Left hindlimb (tissue), 1 donor: ENCODE measurements around the gene TLE3.

Experiments used
- DNase-seq: peaks from one replicate; pipeline ENCODE4 v3.0.0-alpha.2; 2018

The TLE3 gene

DNA sequence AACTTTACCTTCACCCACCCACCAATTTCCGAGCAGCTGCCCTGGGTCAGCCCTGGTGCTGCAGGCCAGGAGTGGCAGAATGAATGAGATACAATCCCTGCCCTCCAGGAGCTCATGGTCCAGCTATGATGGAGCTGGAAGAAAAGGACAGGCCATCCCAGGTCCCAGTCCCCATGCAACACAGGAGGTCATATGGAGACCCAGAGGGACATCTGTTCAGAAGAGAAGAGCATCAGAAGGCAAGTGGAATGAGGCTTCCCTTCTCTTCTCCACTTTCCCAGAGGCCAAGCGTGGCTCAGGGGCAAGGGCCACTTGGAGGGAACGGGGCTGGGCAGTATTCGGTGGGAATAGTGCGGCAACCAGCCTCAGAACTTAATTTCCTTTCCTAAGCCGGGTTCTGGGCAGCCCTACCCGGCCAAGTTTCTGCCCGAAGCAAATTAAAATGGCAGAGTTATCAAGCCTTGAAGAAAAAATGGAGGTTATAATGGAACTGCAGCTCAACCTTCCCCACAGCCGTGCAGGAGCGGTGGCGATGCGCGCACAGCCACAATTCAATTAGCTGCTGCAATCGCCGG lies 35.9 kb downstream of the TLE3 start:
- DNase-seq: no peak

DNA sequence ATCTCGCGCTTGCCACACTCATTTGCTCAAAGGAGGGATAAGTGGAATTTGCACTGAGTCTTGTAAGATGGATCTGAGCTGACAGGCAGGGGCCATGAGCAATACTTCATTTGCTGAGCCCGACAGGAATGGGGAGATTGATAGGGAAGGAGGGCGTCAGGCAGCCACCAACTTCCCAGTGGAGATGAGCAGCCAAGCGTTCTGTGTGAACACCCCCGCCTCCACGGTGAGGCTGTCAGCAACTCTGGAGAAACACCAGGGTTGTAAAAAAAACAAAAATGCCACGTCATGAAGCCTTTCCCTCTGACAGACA lies 36.8 kb downstream of the TLE3 start:
- DNase-seq: no peak

GRCh38 chr15:70060214-70060992 lies 37.3 kb downstream of the TLE3 start:
- no peak for DNase-seq

DNA sequence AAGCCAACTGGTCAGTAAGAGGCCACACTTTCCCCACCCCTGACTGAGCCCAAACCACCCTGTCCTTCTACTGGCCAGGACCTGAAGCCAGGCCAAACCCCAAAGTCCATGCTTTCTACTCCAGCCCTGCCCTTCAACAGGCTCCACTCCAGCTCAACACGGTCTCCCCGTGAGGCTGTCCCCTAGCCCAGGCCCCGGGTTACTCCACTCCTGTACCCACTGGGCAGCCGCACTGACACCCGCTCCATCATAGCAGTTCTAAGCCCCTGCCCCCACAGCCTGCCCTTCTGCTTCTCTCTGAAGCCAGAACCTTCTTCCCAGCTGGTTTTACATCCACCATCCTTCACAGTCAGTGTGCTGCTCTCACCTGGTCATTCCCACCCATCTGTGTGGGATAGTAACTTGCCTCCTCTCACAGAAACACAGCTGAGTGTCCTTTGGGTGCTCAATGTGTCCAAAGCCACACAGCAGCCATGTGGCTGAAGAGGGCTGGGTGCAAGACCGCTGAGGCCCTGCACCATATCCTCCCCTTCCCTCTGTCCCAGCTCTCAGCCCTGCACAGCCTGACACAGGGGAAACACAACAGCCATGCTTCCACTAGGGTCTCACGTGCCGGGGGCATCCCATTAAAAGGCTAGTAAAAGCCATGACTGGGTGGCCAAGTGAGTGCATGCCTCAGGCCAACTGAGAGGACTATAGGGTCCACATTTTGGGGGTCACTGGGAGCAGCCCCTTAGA lies 38.1 kb downstream of the TLE3 start:
- no peak for DNase-seq

DNA sequence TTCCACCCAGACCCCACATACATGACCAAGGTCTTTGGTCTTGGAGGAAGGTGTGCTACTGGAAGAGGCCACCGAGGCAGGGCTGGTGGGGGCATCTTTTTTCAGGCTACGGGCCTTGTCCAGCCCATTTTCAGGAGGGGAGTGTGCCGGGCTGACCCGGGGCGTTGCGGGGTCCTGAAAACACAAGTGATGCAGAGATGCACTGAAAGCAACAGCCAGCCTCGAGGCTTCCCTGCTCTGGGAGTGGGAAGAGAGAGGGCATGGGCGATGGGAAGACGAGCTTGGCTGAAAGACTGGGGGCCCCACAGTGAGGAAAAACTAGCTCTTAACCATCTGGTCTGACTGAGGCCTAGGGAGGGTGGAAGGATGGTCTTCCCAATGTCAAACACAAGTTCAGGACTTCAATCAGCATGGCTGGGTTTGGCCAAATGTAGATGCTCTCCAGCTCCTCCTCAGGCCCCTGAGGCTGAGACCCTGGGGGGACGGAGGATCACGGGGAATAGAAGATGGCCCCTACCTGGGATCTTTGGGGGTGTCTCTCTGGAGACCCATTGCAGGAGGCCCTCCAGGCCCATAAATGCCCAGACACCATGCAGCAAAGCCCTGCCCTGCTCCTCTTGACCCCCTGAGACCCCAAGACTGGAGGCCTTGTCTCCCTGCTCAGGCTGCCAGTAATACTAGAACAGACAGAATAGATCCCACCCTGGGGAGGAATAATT lies 38.9 kb downstream of the TLE3 start:
- no peak for DNase-seq

DNA sequence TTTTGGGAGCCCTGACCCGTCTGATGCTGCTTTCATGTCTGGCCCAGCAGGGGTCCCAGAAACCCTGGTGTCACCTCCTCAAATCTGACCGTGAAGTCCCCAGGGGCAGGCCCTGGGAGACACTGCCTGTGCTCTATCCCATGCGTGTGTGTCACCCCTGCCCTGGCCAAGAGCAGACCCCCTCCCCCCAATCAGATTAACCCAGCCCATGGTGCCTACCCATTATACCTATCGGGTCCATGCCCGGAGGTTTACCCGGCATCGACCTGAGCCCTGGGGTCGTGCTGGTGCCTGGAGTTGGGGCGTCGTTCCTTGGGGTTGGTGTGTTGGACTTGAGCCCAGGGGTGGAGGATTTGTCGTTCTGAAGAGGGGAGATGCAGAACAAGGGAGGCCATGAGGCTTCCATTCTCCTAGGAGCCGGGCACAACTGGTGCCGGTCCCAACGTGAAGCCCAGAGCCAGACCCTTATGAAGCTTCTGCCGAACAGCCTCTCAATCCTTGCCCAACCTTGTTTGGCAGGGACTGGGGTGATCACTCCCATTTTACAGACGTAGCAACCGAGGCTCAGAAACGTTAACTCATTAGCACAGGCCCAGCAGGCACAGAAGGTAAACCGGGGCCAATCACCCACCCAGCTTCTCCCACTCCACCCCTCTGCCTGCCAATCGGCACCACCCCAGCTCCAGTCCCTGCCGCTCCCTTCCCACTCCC lies 39.6 kb downstream of the TLE3 start:
- no peak for DNase-seq

- DNase-seq: no peak
These were observed 41.5 kb downstream of the TLE3 start for GRCh38 chr15:70056091-70056680.

DNA sequence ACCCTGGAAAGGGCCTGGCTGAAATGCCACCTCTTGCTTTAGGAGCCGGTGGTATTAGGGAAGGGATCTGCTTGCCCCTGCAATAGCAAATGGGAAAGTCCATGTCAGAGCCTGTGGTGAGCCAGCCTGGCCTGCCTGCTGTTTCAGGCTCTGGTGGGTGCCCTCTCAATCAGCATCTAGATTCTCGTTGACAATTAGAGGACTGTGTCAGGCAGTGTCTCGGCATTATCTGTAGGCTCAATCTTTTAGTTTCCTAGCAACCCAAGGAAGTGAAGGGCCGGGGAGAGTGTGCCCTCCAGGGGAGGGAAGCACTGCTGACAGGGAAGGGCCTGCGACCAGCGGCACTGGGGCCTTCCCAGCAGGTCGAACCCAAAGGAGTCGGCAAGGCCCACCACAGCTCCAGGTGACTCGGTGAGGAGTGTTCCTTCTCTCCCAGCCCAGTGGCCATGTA lies 42.1 kb downstream of the TLE3 start:
- DNase-seq: no peak

- peak; percentile 29 for DNase-seq
These were observed 42.8 kb downstream of the TLE3 start for GRCh38 chr15:70054884-70055387.

GRCh38 chr15:70054366-70054765 lies 43.4 kb downstream of the TLE3 start:
- peak; percentile 16 for DNase-seq

- peak; percentile 20 for DNase-seq
These were observed 43.9 kb downstream of the TLE3 start for GRCh38 chr15:70053716-70054229.

GRCh38 chr15:70053001-70053715 lies 44.6 kb downstream of the TLE3 start:
- peak; percentile 26 for DNase-seq

GRCh38 chr15:70051948-70052633 lies 45.6 kb downstream of the TLE3 start:
- peak; percentile 20 for DNase-seq

- peak; percentile 4 for DNase-seq
These were observed 46.7 kb downstream of the TLE3 start for GRCh38 chr15:70050970-70051369.

GRCh38 chr15:70050441-70050840 lies 47.3 kb downstream of the TLE3 start:
- DNase-seq: peak; percentile 18

DNA sequence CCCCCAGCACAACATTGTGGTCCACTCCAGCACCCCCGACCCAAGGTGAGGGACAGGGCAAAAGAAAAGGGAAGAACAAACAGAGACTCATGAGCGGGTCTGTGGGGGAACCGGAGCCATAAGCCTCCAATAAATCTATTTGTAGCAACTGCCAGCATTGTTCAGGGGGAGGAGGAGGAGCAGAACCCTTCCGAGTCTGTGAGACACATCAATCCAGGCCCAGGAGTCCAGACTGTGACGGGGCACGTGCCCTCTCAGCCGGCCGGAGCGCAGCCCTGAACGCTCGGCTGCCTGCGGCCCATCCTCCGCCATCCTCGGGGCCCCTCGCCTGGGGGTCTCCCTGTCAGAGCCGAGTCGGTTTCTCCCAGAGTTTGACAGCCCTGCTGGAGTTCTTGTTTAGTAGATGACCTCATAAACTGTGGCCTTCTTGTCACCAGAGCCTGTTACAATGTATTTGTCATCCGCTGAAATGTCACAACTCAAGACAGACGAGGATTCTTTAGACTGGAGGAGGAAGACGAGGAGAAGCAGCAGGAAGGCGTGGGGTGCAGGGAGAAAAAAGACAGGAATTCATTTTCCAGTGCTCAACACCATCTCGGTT lies 47.9 kb downstream of the TLE3 start:
- peak; percentile 25 for DNase-seq

GRCh38 chr15:70048578-70049514 lies 48.9 kb downstream of the TLE3 start:
- peak; percentile 17 for DNase-seq

GRCh38 chr15:70048198-70048565 lies 49.5 kb downstream of the TLE3 start:
- peak; percentile 16 for DNase-seq
